Osteoblast (primary cell): Measurements from ENCODE around the gene PTPRE. TPM values are rescaled to one million over a fixed set of nuclear protein-coding genes. Genes with fewer than 3 reads are reported as not detected.

Experiments
- DNase-seq: peaks from one replicate; pipeline ENCODE4 v3.0.0; 2011; ENCODE audit warnings: low spot score, mixed read lengths; ENCODE audit not compliant: insufficient read length; ENCODE audit errors: missing footprints
- H2AFZ ChIP-seq: 2 replicates; pipeline ENCODE4 v1.6.0; 2011; ENCODE audit warnings: mild to moderate bottlenecking, low read length
- H3K27ac ChIP-seq: 2 replicates; pipeline ENCODE4 v1.5.1; 2011; ENCODE audit warnings: mild to moderate bottlenecking, low read depth, low read length, moderate library complexity
- H3K27me3 ChIP-seq: 2 replicates; pipeline ENCODE4 v1.6.0; 2012; ENCODE audit warnings: mild to moderate bottlenecking, control low read depth, inconsistent platforms, low read length, moderate library complexity; ENCODE audit not compliant: insufficient read depth
- H3K36me3 ChIP-seq: 2 replicates; pipeline ENCODE4 v1.5.1; 2011; ENCODE audit warnings: mild to moderate bottlenecking, low read length, control low read depth, moderate library complexity; ENCODE audit not compliant: insufficient read depth
- H3K4me1 ChIP-seq: 2 replicates; pipeline ENCODE4 v1.5.1; 2011; ENCODE audit warnings: mild to moderate bottlenecking, low read length, control low read depth, moderate library complexity; ENCODE audit not compliant: insufficient read depth
- H3K4me2 ChIP-seq: 2 replicates; pipeline ENCODE4 v1.6.0; 2011; ENCODE audit warnings: mild to moderate bottlenecking, low read length; ENCODE audit not compliant: insufficient read depth
- H3K4me3 ChIP-seq: fragments of 200-600 bp; sonication (generic); 3 replicates; pipeline ENCODE4 v1.5.1; 2012; ENCODE audit warnings: mild to moderate bottlenecking, low read length, inconsistent platforms; ENCODE audit not compliant: insufficient read depth
- H3K79me2 ChIP-seq: 2 replicates; pipeline ENCODE4 v1.6.0; 2012; ENCODE audit warnings: mild to moderate bottlenecking, low read length, control low read depth, inconsistent platforms; ENCODE audit not compliant: insufficient read depth
- H3K9me3 ChIP-seq: 2 replicates; pipeline ENCODE4 v1.5.1; 2011; ENCODE audit warnings: low read depth, low read length, control low read depth
- H4K20me1 ChIP-seq: 2 replicates; pipeline ENCODE4 v1.6.0; 2012; ENCODE audit warnings: mild to moderate bottlenecking, low read length, control low read depth; ENCODE audit not compliant: insufficient read depth
- CTCF ChIP-seq: IDR thresholded peaks from 2 replicates; pipeline ENCODE4 v1.5.1; 2011; ENCODE audit warnings: mild to moderate bottlenecking, low read depth, low read length, moderate library complexity; ENCODE audit errors: extremely low read depth
- total RNA-seq: library from RNA; depleted of rRNA; stranded (reverse); fragments of >200 nt; gene quantifications from 2 replicates; pipeline ENCODE4 v1.2.3, GENCODE V29; 2012

PTPRE gene
- total RNA-seq, 1 donor, result 9.0 TPM

GRCh38 chr10:128055061-128055868, 148.4 kb downstream of the PTPRE start:
- H3K79me2 ChIP-seq, result no peaks in the 10 kb centered on the region

GRCh38 chr10:128056303-128057050, 149.6 kb downstream of the PTPRE start:
- TF ChIP-seq CTCF, result no peak
- H3K36me3 ChIP-seq, result peaks cover 3% of the 10 kb centered on the region

More at GRCh38 chr10:128055061-128055868, 148.4 kb downstream of the PTPRE start:
- Histone ChIP-seq H3K27me3 (no peaks in the 10 kb centered on the region), H3K27ac (no peak overlapping the region), H3K9me3 (no peaks in the 10 kb centered on the region), H3K4me3 (no peak overlapping the region), H3K4me2 (no peak overlapping the region), H4K20me1 (no peaks in the 10 kb centered on the region), H3K4me1 (no peaks in the 10 kb centered on the region), H3K36me3 (peaks cover 3% of the 10 kb centered on the region), H2AFZ (no peak overlapping the region)
- peak; percentile 26 for DNase-seq
- TF ChIP-seq CTCF, result no peak

GRCh38 chr10:128058106-128058749, 151.3 kb downstream of the PTPRE start:
- Histone ChIP-seq H3K36me3 (peaks cover 7% of the 10 kb centered on the region), H3K4me1 (no peaks in the 10 kb centered on the region), H3K4me2 (no peak overlapping the region), H2AFZ (no peak overlapping the region), H3K4me3 (no peak overlapping the region), H3K79me2 (no peaks in the 10 kb centered on the region), H3K27me3 (no peaks in the 10 kb centered on the region), H3K27ac (no peak overlapping the region), H3K9me3 (no peaks in the 10 kb centered on the region), H4K20me1 (no peaks in the 10 kb centered on the region)
- TF ChIP-seq CTCF, result no peak
- peak; percentile 13 for DNase-seq

More at GRCh38 chr10:128056303-128057050, 149.6 kb downstream of the PTPRE start:
- H3K4me1 ChIP-seq, result no peaks in the 10 kb centered on the region
- DNase-seq, result no peak
- no peaks in the 10 kb centered on the region for H3K27me3 ChIP-seq
- H3K79me2 ChIP-seq, result no peaks in the 10 kb centered on the region
- H4K20me1 ChIP-seq, result no peaks in the 10 kb centered on the region
- no peak overlapping the region for H2AFZ ChIP-seq
- H3K27ac ChIP-seq, result no peak overlapping the region
- no peak overlapping the region for H3K4me3 ChIP-seq
- H3K9me3 ChIP-seq, result no peaks in the 10 kb centered on the region
- no peak overlapping the region for H3K4me2 ChIP-seq
